IPS-15b (cell line): ENCODE results near the gene GREB1L.
"Not testable (repeated sequence)": the region's sequence is repeated elsewhere in the genome, so short reads cannot be mapped to it uniquely, and the experiment has no call there.

Source experiments
- H3K27me3 ChIP-seq: one replicate; pipeline ENCODE4 v1.6.1; 2013; ENCODE audit warnings: low read length; ENCODE audit not compliant: control insufficient read depth, insufficient read depth
- H3K36me3 ChIP-seq: one replicate; pipeline ENCODE4 v1.6.1; 2013; ENCODE audit warnings: low read length; ENCODE audit not compliant: control insufficient read depth, insufficient read depth
- H3K4me1 ChIP-seq: one replicate; pipeline ENCODE4 v1.6.1; 2013; ENCODE audit warnings: mild to moderate bottlenecking, low read length; ENCODE audit not compliant: control insufficient read depth, insufficient read depth
- H3K4me3 ChIP-seq: one replicate; pipeline ENCODE4 v1.5.1; 2013; ENCODE audit warnings: low read depth, low read length
- H3K9ac ChIP-seq: one replicate; pipeline ENCODE4 v1.6.1; 2013; ENCODE audit warnings: low read depth, mild to moderate bottlenecking, low read length
- H3K9me3 ChIP-seq: one replicate; pipeline ENCODE4 v1.6.1; 2013; ENCODE audit warnings: mild to moderate bottlenecking, low read length; ENCODE audit not compliant: control insufficient read depth, insufficient read depth

GREB1L gene

DNA sequence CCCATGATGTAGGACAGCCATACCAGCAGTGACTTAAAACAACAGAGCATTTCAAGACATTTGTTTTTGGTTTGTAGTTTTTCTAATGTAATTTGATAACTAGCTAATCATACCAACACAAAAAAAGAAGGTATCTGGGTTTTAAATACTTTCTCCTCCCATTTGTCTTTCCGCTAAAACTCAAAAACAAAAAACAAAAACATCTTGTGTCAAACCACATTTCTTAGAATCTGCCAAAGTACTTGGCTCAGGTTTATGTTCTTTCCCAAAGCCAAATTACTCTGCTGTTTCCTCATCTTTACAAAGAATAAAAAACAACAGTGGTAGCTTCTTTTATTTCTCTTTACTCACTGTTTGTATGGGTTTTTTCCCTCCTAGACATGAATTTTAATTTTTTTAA lies 71.5 kb downstream of the GREB1L start:
- Histone ChIP-seq H3K9ac (no peak overlapping the region), H3K27me3 (no peaks in the 10 kb centered on the region), H3K9me3 (no peaks in the 10 kb centered on the region), H3K4me3 (no peak overlapping the region), H3K4me1 (peaks cover 7% of the 10 kb centered on the region), H3K36me3 (no peaks in the 10 kb centered on the region)

DNA sequence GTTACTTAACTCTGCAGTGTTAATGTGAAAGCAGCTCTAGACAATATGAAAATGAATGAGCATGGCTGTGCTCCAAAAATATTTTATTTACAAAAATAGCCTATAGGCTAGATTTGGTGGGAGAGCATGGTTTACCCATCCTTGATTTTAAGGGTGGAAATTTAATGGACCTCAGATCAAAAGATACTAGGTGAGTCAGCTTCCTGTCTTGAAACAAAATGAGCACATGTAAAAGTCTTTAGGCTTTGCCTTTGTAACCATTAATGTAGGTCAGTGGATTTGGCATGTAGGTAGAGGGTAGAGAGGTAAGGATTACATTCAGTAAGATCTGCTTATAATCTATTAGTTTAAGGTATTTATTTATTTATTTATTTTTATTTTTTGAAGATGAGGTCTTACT lies 72.7 kb downstream of the GREB1L start:
- Histone ChIP-seq H3K9ac (no peak overlapping the region), H3K36me3 (no peaks in the 10 kb centered on the region), H3K4me3 (no peak overlapping the region), H3K27me3 (no peaks in the 10 kb centered on the region), H3K9me3 (no peaks in the 10 kb centered on the region), H3K4me1 (peaks cover 7% of the 10 kb centered on the region)

DNA sequence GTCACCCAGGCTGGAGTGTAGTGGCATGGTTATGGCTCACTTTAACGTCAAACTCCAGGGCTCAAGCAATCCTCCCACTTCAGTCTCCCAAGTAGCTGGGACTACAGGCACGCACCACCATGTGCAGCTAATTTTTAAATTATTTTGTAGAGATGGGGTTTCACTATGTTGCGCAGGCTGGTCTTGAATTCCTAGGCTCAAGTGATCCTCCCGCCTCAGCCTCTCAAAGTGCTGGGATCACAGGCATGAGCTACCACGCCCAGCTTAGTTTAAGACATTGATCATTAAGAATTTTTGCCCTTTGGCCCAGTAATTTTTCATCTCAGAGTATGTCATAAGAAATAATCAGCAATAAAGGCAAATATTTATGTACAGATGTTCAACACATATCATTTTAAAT lies 73.1 kb downstream of the GREB1L start:
- not testable (repeated sequence) for H3K9ac ChIP-seq, H3K4me3 ChIP-seq, H3K9me3 ChIP-seq, H3K27me3 ChIP-seq, H3K36me3 ChIP-seq, H3K4me1 ChIP-seq

DNA sequence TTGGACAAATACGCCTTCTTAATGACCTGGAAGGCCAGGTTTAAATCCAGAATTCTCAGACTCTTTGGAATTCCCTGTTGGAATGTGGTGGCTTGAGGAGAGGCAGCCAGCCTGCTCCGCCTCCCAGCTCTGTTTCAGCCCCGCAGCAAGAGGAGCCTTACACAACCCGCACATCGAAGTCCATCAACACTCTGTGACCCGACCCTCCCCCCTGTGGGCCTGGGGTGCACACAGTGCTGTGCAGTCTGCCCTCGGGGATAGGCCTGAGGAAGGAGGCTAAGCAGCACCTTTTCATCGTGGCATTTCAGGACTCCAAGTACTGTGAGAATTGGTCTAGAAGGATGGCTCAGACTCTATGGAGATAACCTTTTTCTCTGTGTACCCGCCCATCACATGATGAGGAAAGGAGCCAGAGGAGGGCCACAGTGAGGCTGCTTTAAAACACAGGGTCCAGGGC lies 73.7 kb downstream of the GREB1L start:
- peaks cover 7% of the 10 kb centered on the region for H3K4me1 ChIP-seq
- no peaks in the 10 kb centered on the region for H3K9me3 ChIP-seq
- no peak overlapping the region for H3K4me3 ChIP-seq

DNA sequence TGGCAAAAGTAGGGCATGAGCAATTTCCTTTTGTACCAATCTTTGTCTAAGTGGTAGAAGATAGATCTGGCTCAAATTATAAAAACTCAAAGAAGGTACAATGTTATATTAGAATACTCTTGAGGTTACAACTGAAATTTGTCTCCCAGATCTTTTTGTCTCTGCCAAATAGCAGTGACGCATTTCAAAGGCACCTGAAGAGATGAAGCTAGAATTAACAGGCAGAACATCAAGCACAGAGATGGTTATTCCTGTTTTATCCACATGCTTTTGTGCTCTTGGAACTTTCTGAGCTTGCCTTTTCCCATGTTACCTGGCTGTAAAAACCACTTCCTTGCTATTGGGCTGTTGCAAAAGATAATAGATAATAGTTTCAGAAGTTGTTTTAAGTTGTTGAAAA lies 74.3 kb downstream of the GREB1L start:
- H3K27me3 ChIP-seq = no peaks in the 10 kb centered on the region
- H3K9ac ChIP-seq = no peak overlapping the region
- H3K4me1 ChIP-seq = peaks cover 7% of the 10 kb centered on the region
- H3K9me3 ChIP-seq = no peaks in the 10 kb centered on the region
- no peaks in the 10 kb centered on the region for H3K36me3 ChIP-seq
- no peak overlapping the region for H3K4me3 ChIP-seq

More for the DNA sequence above, 73.7 kb downstream of the GREB1L start:
- Histone ChIP-seq H3K9ac (no peak overlapping the region), H3K36me3 (no peaks in the 10 kb centered on the region), H3K27me3 (no peaks in the 10 kb centered on the region)

DNA sequence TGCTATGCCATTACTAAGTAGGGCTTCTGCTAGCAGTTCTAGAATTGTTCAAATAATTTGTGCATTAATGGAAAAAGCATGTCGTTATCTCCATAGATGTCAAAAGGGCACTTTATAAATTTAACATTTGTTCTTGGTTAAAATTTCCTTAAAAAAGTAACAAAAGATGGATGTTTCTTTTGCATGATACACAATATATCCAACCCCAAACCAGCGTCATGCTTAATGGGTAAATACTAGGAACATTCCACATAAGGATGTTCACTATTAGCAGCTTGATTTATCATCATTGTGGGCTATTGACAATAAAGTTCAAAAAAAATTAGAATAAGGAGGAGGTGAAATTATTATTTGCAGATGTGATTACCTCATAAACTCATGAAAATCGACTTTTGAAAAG lies 79.7 kb downstream of the GREB1L start:
- no peak overlapping the region for H3K9ac ChIP-seq
- H3K9me3 ChIP-seq = no peaks in the 10 kb centered on the region
- no peaks in the 10 kb centered on the region for H3K36me3 ChIP-seq
- no peaks in the 10 kb centered on the region for H3K4me1 ChIP-seq
- no peak overlapping the region for H3K4me3 ChIP-seq
- H3K27me3 ChIP-seq = no peaks in the 10 kb centered on the region

DNA sequence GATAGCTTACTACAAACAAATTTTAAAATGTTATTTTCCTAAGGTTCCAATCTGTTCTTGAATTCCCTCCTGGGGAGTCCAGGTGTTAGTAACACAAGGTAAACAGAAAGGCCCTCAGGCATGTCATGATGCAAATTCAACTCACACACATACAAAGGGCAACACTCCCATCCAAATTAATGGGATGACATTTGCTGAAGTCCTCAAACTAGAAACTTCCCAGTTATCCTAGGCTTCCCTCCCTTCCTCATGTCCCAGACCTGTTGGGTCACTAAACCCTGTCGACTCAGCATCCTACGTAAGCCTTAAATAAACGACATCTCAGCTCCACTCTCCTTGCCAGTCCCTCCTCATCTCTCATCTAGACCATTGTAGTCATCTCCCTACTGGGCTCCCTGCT lies 85.1 kb downstream of the GREB1L start:
- Histone ChIP-seq H3K9me3 (no peaks in the 10 kb centered on the region), H3K9ac (no peak overlapping the region), H3K4me1 (peaks cover 7% of the 10 kb centered on the region)

DNA sequence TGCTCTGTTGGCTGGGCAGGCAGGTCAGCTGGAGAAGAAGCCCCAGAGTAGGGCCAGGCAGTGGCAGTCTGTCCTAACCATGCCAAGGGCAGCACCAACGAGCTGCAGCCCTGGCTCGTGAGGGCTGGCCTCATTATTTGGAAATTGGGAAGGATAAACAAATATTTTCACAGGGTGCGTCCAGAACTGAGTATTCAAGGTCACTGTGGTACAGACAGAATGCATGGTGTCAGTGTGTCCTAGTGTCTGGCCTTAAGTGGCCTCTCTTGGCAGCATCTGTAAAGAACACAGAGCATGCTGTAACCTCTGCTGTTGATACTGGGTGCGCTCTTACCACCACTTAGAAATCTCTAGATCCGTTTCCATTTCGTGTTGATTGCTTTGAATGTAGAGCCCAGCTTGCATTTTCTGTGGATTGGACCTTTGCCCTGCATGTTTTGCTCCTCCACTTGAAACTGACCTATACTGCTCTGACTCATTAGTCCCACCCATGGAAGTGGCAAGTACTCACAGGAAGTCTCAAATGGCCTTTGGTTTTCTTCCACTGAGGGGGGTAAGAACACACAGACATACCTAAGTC lies 88.2 kb downstream of the GREB1L start:
- peaks cover 7% of the 10 kb centered on the region for H3K4me1 ChIP-seq
- no peak overlapping the region for H3K4me3 ChIP-seq
- H3K36me3 ChIP-seq = no peaks in the 10 kb centered on the region
- no peaks in the 10 kb centered on the region for H3K9me3 ChIP-seq
- H3K27me3 ChIP-seq = no peaks in the 10 kb centered on the region
- no peak overlapping the region for H3K9ac ChIP-seq

More for the DNA sequence above, 85.1 kb downstream of the GREB1L start:
- Histone ChIP-seq H3K36me3 (no peaks in the 10 kb centered on the region), H3K27me3 (no peaks in the 10 kb centered on the region), H3K4me3 (no peak overlapping the region)

DNA sequence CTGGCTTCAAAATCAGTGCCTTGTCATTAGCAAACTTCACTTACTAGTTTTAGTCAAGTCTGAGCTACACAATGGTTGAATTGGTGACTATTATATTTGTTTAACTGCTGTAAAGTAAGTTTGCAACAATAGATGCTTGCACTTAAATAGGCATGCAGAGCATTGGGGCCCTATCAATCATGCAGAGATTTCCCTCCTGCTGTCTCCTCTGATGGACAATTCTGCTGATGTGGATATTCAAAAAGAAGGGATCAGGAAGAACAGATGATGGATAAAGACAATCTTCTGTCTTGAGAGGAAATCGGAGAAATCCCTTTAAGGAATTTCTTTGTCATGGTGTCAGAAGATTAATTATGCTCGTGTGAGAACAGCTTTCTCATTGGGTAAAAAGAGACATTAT lies 89.0 kb downstream of the GREB1L start:
- Histone ChIP-seq H3K4me3 (no peak overlapping the region), H3K27me3 (no peaks in the 10 kb centered on the region), H3K9me3 (no peaks in the 10 kb centered on the region), H3K36me3 (no peaks in the 10 kb centered on the region), H3K4me1 (peaks cover 7% of the 10 kb centered on the region), H3K9ac (no peak overlapping the region)

DNA sequence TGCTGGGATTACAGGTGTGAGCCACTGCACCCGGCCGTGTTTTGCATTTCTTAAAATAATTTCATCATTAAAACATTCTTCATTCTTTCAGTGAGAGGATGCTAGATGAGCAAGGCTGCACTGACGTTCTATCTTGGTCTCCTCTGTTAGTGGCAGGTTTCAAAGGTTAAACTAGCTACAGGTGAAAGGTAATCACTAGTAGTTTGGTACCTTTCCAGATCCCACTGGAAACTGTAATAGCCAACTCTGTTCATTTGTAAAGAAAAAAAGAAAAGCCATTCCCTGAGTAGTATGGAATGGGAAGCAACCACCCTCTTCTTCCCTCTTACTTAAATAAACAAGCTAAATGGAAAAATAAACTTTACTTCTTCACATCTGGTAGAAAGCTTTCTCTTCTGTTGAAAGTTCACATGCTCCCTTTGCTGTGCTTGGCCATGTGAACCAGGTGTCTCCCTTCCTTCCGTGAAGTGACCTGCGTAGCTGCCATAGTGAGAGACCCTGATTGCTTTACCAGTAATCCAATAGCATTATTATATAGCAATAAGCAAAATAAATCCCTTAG lies 94.0 kb downstream of the GREB1L start:
- Histone ChIP-seq H3K36me3 (no peaks in the 10 kb centered on the region), H3K27me3 (no peaks in the 10 kb centered on the region), H3K4me3 (no peak overlapping the region), H3K9ac (no peak overlapping the region), H3K4me1 (no peaks in the 10 kb centered on the region), H3K9me3 (no peaks in the 10 kb centered on the region)

DNA sequence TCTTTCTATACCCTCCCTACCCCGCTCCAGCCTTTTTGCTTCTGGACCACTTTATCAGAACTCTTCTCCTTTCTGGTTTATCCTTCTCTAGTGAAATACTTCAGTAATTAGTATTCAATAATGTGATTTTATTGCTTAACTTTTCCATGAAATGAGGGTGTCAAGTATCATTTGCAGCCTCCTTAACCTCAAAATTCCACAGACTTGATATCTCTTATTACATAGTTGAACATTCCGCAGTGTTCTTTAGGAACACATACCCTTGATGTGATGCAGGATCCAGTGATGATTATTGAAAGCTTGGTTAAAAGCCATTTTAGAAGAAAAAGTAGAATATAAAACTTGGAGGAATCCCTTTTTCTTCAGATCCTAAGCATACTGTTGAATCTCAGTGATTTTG lies 94.8 kb downstream of the GREB1L start:
- Histone ChIP-seq H3K27me3 (no peaks in the 10 kb centered on the region), H3K36me3 (no peaks in the 10 kb centered on the region), H3K4me1 (no peaks in the 10 kb centered on the region), H3K9me3 (no peaks in the 10 kb centered on the region), H3K4me3 (no peak overlapping the region), H3K9ac (no peak overlapping the region)

DNA sequence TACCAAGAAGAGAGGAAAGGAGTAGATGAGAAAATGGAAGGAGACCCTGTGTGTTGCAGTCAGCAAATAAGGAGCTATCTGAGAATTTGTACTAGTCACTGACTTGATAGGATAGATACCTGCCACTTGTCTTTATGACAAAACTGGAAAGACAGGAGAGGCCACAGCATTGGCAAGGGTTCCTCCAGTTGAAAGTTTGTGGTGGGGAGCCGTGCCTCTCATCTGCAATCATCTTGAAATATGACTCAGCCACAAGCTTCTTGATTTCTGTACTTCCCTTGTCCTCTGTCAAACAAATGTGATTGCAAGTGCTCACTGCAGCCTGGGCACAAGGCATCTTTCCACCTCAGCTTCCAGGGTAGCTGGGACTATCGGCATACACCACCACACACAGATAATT lies 99.1 kb downstream of the GREB1L start:
- Histone ChIP-seq H3K4me1 (peaks cover 6% of the 10 kb centered on the region), H3K9me3 (no peaks in the 10 kb centered on the region), H3K9ac (no peak overlapping the region), H3K4me3 (no peak overlapping the region), H3K36me3 (no peaks in the 10 kb centered on the region), H3K27me3 (no peaks in the 10 kb centered on the region)
